HEK293T (cell line): ENCODE measurements around the gene MAG.

Experiments used
- ARNT ChIP-seq: fragments of 450-650 bp; IDR thresholded peaks from 2 replicates; pipeline ENCODE4 v1.6.1; 2017; ENCODE audit warnings: mild to moderate bottlenecking
- ELF4 ChIP-seq: fragments of 450-650 bp; IDR thresholded peaks from 2 replicates; pipeline ENCODE4 v1.6.1; 2017; ENCODE audit warnings: antibody characterized with exemption
- FOXM1 ChIP-seq: fragments of 450-650 bp; IDR thresholded peaks from 2 replicates; pipeline ENCODE4 v1.6.1; 2017; ENCODE audit warnings: mild to moderate bottlenecking, borderline replicate concordance
- HDGF ChIP-seq: fragments of 450-650 bp; IDR thresholded peaks from 2 replicates; pipeline ENCODE4 v1.6.1; 2017; ENCODE audit warnings: antibody characterized with exemption, borderline replicate concordance
- SP1 ChIP-seq: fragments of 450-650 bp; IDR thresholded peaks from 2 replicates; pipeline ENCODE4 v1.6.1; 2017
- TARDBP ChIP-seq: fragments of 450-650 bp; IDR thresholded peaks from 2 replicates; pipeline ENCODE4 v1.6.1; 2016
- ZNF384 ChIP-seq: fragments of 450-650 bp; IDR thresholded peaks from 2 replicates; pipeline ENCODE4 v1.6.1; 2016
- TF ChIP-seq, protein P1 (sequence below): fragments of 450-650 bp; IDR thresholded peaks from 2 replicates; pipeline ENCODE4 v1.6.1; 2016

DNA sequence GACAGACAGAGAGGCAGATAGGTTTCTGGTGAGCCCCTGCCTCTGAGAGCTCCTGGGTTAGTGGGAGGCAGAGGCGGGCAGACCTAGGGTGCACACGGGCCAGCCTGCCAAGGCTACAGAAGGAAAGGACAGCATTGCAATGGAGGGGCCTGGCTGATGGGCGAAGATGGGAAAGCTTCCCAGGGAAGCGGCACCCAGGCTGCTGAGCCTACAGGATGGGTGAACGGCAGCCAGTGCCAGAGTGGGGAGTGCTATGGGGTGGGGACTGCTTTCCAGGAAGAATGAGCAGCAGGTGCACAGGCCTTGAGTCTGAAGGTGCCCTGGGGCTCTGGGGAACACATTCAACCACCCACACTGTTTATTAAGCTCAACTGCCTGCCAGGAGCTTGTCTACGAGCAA is 702 bp upstream of the MAG start:
- TF ChIP-seq FOXM1 (no peak), ELF4 (no peak), ARNT (no peak), SP1 (no peak), HDGF (no peak), TARDBP (no peak), ZNF384 (no peak)
- TF ChIP-seq, protein P1, sequence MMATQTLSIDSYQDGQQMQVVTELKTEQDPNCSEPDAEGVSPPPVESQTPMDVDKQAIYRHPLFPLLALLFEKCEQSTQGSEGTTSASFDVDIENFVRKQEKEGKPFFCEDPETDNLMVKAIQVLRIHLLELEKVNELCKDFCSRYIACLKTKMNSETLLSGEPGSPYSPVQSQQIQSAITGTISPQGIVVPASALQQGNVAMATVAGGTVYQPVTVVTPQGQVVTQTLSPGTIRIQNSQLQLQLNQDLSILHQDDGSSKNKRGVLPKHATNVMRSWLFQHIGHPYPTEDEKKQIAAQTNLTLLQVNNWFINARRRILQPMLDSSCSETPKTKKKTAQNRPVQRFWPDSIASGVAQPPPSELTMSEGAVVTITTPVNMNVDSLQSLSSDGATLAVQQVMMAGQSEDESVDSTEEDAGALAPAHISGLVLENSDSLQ = no peak
